K562 (cell line): ENCODE results near the gene ABT1. TPM values are rescaled to one million over a fixed set of nuclear protein-coding genes. Genes with fewer than 3 reads are reported as not detected.
A peak's percentile ranks its signal among the peaks of the same experiment; 100 is the strongest.

Experiments used
- ATAC-seq: fragments of 200-7000 bp; cut with Tn5 transposase; 3 replicates; pipeline ENCODE4 v1.9.1; 2020; ENCODE audit warnings: moderate library complexity
- BruUV-seq: library from RNA; stranded (reverse); fragments of 400-500 nt; replicated peaks from 2 replicates; lab custom pipeline; 2021; lab: Mats Ljungman, UMichigan
- CTCF ChIA-PET: fragments of 300-600 bp; formaldehyde crosslinking; extraction: SDS; loops from one replicate; lab custom pipeline; 2021; ENCODE audit warnings: low intra/inter-chr PET ratio; lab: Yijun Ruan, JAX
- POLR2A ChIA-PET: fragments of 300-600, 350-650 bp; sonication (Branson Sonifier 250); formaldehyde crosslinking; extraction: SDS; loops from one replicate; lab custom pipeline; 2021; ENCODE audit warnings: antibody characterized with exemption, inconsistent platforms; lab: Yijun Ruan, JAX
- DNase-seq, 4 experiments: peaks; one replicate each; pipeline versions ENCODE4 v3.0.0 to v3.0.0-alpha.2; 2011 to 2018; ENCODE audit warnings: low spot score in 3 of 4, mixed read lengths in 3 of 4; ENCODE audit errors: extremely low read depth in 1 of 4
- FAIRE-seq: peaks from 2 replicates; lab custom pipeline; 2011; peaks lifted over from hg19 to GRCh38; lab: Jason Lieb, UNC
- H2AFZ ChIP-seq: 2 replicates; pipeline ENCODE4 v1.6.0; 2011; ENCODE audit warnings: low read depth, low read length, control low read depth, inconsistent platforms
- H3K27ac ChIP-seq: fragments of 200-600 bp; 3 replicates; pipeline ENCODE4 v1.8.0; 2011; ENCODE audit warnings: low read depth, mild to moderate bottlenecking, control low read depth, inconsistent platforms, low read length, moderate library complexity, mixed read lengths; ENCODE audit errors: extremely low read depth
- H3K27me3 ChIP-seq, 2 experiments: fragments of 300-600 bp in 1 of 2; 2 replicates in 1 of 2; 3 replicates in 1 of 2; pipeline versions ENCODE4 v1.6.0 to v1.8.0; 2011; ENCODE audit warnings: inconsistent platforms in 2 of 2, low read length in 2 of 2, mild to moderate bottlenecking in 1 of 2, mixed read lengths in 1 of 2, moderate library complexity in 1 of 2; ENCODE audit not compliant: control insufficient read depth in 2 of 2, insufficient read depth in 2 of 2
- H3K36me3 ChIP-seq: fragments of 300-600 bp; 3 replicates; pipeline ENCODE4 v1.8.0; 2011; ENCODE audit warnings: mild to moderate bottlenecking, low read length, inconsistent platforms; ENCODE audit not compliant: control insufficient read depth, insufficient read depth
- H3K4me1 ChIP-seq, 2 experiments: fragments of 200-600 bp in 1 of 2; replicated peaks in 1 of 2; 2 replicates in 1 of 2; 3 replicates in 1 of 2; pipeline versions ENCODE4 v1.5.1 to v1.8.0; 2011; ENCODE audit warnings: inconsistent platforms in 2 of 2, low read length in 2 of 2, mild to moderate bottlenecking in 1 of 2, mixed read lengths in 1 of 2, moderate library complexity in 1 of 2; ENCODE audit not compliant: control insufficient read depth in 2 of 2, insufficient read depth in 2 of 2
- H3K4me2 ChIP-seq: 2 replicates; pipeline ENCODE4 v1.6.1; 2011; ENCODE audit warnings: low read length, control low read depth, inconsistent platforms, mixed read lengths; ENCODE audit not compliant: insufficient read depth
- H3K4me3 ChIP-seq: fragments of 200-600 bp; sonication (generic), shearing (Covaris generic); 2 replicates; pipeline ENCODE4 v1.5.1; 2016; ENCODE audit warnings: control low read depth, inconsistent platforms
- H3K79me2 ChIP-seq: fragments of 200-600 bp; 3 replicates; pipeline ENCODE4 v1.8.0; 2011; ENCODE audit warnings: low read length, inconsistent platforms; ENCODE audit not compliant: control insufficient read depth, insufficient read depth
- H3K9ac ChIP-seq, 2 experiments: 2 replicates each; pipeline versions ENCODE4 v1.6.0 to v1.6.1; 2011; ENCODE audit warnings: low read depth in 2 of 2, low read length in 2 of 2, control low read depth in 1 of 2, inconsistent platforms in 1 of 2, mild to moderate bottlenecking in 1 of 2, mixed read lengths in 1 of 2; ENCODE audit not compliant: insufficient read depth in 1 of 2
- H3K9me1 ChIP-seq: one replicate; pipeline ENCODE4 v1.6.0; 2011; ENCODE audit warnings: inconsistent platforms, mild to moderate bottlenecking, low read length, moderate library complexity; ENCODE audit not compliant: control insufficient read depth, insufficient read depth
- H3K9me3 ChIP-seq: replicated peaks from 2 replicates; pipeline ENCODE4 v1.5.1; 2011; ENCODE audit warnings: low read depth, low read length, inconsistent platforms; ENCODE audit not compliant: control insufficient read depth, insufficient read depth
- H4K20me1 ChIP-seq: replicated peaks from 2 replicates; pipeline ENCODE4 v1.6.1; 2011; ENCODE audit warnings: low read length, inconsistent platforms, mixed read lengths; ENCODE audit not compliant: control insufficient read depth, insufficient read depth
- BCOR ChIP-seq: fragments of 450-650 bp; IDR thresholded peaks from 2 replicates; pipeline ENCODE4 v1.6.1; 2016
- CBX3 ChIP-seq, 2 experiments: IDR thresholded peaks; 1 replicate in 1 of 2; 2 replicates in 1 of 2; pipeline ENCODE4 v1.6.1; 2012; ENCODE audit warnings: inconsistent platforms in 2 of 2, low read length in 2 of 2, borderline replicate concordance in 1 of 2, control low read depth in 1 of 2
- DACH1 ChIP-seq: fragments of 450-650 bp; IDR thresholded peaks from 2 replicates; pipeline ENCODE4 v1.6.1; 2018; ENCODE audit not compliant: partially characterized antibody
- E2F5 ChIP-seq: sonication (generic); formaldehyde crosslinking; IDR thresholded peaks from 2 replicates; pipeline ENCODE4 v1.8.0; 2022; ENCODE audit warnings: mild to moderate bottlenecking, missing genetic modification reagents
- KDM1A ChIP-seq, 2 experiments: fragments of 450-650 bp; IDR thresholded peaks; 2 replicates each; pipeline ENCODE4 v1.6.1; 2016; ENCODE audit warnings: mild to moderate bottlenecking in 2 of 2
- RBM25 ChIP-seq: fragments of 200-400 bp; formaldehyde crosslinking; IDR thresholded peaks from 2 replicates; pipeline ENCODE4 v1.6.1; 2018; ENCODE audit warnings: low read length, low read depth, moderate library complexity; ENCODE audit not compliant: severe bottlenecking
- STAT5A ChIP-seq: IDR thresholded peaks from 2 replicates; pipeline ENCODE4 v1.6.1; 2012; ENCODE audit warnings: low read length, inconsistent platforms, borderline replicate concordance
- YY1 ChIP-seq, 3 experiments: IDR thresholded peaks; 2 replicates each; pipeline ENCODE4 v1.6.1; 2011; ENCODE audit warnings: low read length in 2 of 3, mild to moderate bottlenecking in 2 of 3, moderate library complexity in 2 of 3, borderline replicate concordance in 1 of 3, control low read depth in 1 of 3, low read depth in 1 of 3; ENCODE audit not compliant: insufficient read depth in 3 of 3, insufficient replicate concordance in 2 of 3, control insufficient read depth in 1 of 3, insufficient read length in 1 of 3; ENCODE audit errors: extremely low read depth in 1 of 3
- ZNF146 ChIP-seq: IDR thresholded peaks from one replicate; pipeline ENCODE4 v1.6.1; 2018; ENCODE audit warnings: missing compliant biosample characterization; ENCODE audit not compliant: unreplicated experiment
- ZNF764 ChIP-seq: fragments of 250-450 bp; sonication (Bioruptor Pico); IDR thresholded peaks from 2 replicates; pipeline ENCODE4 v1.4.0; 2020; ENCODE audit warnings: low read depth, mild to moderate bottlenecking, moderate library complexity
- WGBS: fragments of 100-300 bp; shearing (Covaris generic); methylation state at CpG from one replicate; pipeline ENCODE4 v1.1.6; 2016; ENCODE audit warnings: low coverage, mixed read lengths; ENCODE audit not compliant: insufficient coverage; ENCODE audit errors: missing lambda C conversion rate; 5-methylcytosine and 5-hydroxymethylcytosine counted together
- in situ Hi-C: fragments of 300-500 bp; cut with MboI; formaldehyde crosslinking; loops from 4 replicates; pipeline ENCODE4 v1.15.0; 2018; ENCODE audit warnings: inconsistent platforms, mixed read lengths
- intact Hi-C: fragments of 100-400 bp; cut with micrococcal nuclease; formaldehyde crosslinking; loops from 2 replicates; pipeline ENCODE4 v1.14.2; 2022
- polyA plus RNA-seq, 8 experiments: library from polyadenylated mRNA; depleted of rRNA in 4 of 8; stranded (reverse) in 5 of 8; unstranded in 3 of 8; fragments of >200 nt; fragmentation: Nextera tagmentation in 2 of 8; fragmentation: Illumina TruSeq in 1 of 8; extraction: Ambion mirVana in 2 of 8; extraction: Trizol in 1 of 8; gene quantifications; 2 replicates each; pipeline versions ENCODE4 v1.2.1 to v1.2.3, GENCODE V29; 2011 to 2014; ENCODE audit warnings: inconsistent platforms in 1 of 8, missing spikeins in 1 of 8
- total RNA-seq, 7 experiments: library from RNA; depleted of rRNA in 6 of 7; stranded (reverse); fragments of >200 nt in 6 of 7; fragmentation: Illumina TruSeq in 2 of 7; extraction: Trizol in 2 of 7; gene quantifications; 2 replicates each; pipeline versions ENCODE4 v1.2.1 to v1.2.3, GENCODE V29; 2011 to 2021; ENCODE audit warnings: low replicate concordance in 1 of 7

ABT1 gene
- total and polyA plus RNA-seq, 9 of the 15 experiments (the other 6 are each of a cell fraction or from before 2014, with no cell fraction given) = 8.8 to 52.7 (median 40.7) TPM

GRCh38 chr6:26578279-26578678 lies 18.5 kb upstream of the ABT1 start:
- ATAC-seq (no peak), FAIRE-seq (no peak), DNase-seq (no peak)
- Histone ChIP-seq H2AFZ (no peak overlapping the region), H3K9me1 (no peaks in the 10 kb centered on the region), H4K20me1 (no peaks in the 10 kb centered on the region), H3K4me3 (no peak overlapping the region), H3K9ac (no peak overlapping the region), H3K4me2 (no peak overlapping the region), H3K36me3 (no peaks in the 10 kb centered on the region), H3K27ac (no peak overlapping the region), H3K9me3 (no peaks in the 10 kb centered on the region; the same call in 1 of the 2 replicates), H3K79me2 (no peaks in the 10 kb centered on the region), H3K27me3 (no peaks in the 10 kb centered on the region), H3K4me1 (peaks cover 9 to 23% of the 10 kb centered on the region in 2 experiments; a peak in 4 of 5 replicates)
- ChIA-PET POLR2A (interaction anchor here (0.7 to 11.9 kb wide), 2 partner anchors 15 to 1247 kb away, joined by 3 to 141 read pairs; no protein-coding TSS in a partner anchor), CTCF (no interaction called here)
- no TSS peak for BruUV-seq
- 85% methylated on average over 6 of the region's 6 CpGs for WGBS
- no peak for TF ChIP-seq YY1 (IDR thresholded peaks at IDR 0.05; ENCODE audit: borderline replicate concordance in 1 of 3, control insufficient read depth in 1 of 3, extremely low read depth in 1 of 3, insufficient read depth in 3 of 3, insufficient read length in 1 of 3, insufficient replicate concordance in 2 of 3, low read depth in 1 of 3, low read length in 2 of 3)
- TF ChIP-seq E2F5 (CRISPR knock-in tag) = 0 out of 2 replicates have a peak, but pooled peaks have one; percentile 25
- TF ChIP-seq RBM25 = peak; percentile 31
- peak; percentile 95 for TF ChIP-seq ZNF146 (CRISPR knock-in tag)
- TF ChIP-seq KDM1A (IDR thresholded peaks at IDR 0.05) = peak; percentile 18 to 63; a peak in 2 of 4 replicates
- peak; percentile 66 for TF ChIP-seq BCOR
- TF ChIP-seq DACH1 = no peak
- no peak for TF ChIP-seq STAT5A
- TF ChIP-seq ZNF764 (CRISPR knock-in tag) = no peak
- TF ChIP-seq CBX3 (IDR thresholded peaks at IDR 0.05; ENCODE audit: borderline replicate concordance in 1 of 2, low read length in 2 of 2) = 0 out of 3 replicates have a peak, but pooled peaks of 1 of the 2 experiments have one; percentile 20
- in situ Hi-C loops (loop anchor here (10.0 kb wide), 1 partner anchor 243 kb away; no protein-coding TSS in a partner anchor), intact Hi-C loops (no loop called here)
